IMR-90 (cell line): ENCODE data around the gene CD68. TPM values are rescaled to one million over a fixed set of nuclear protein-coding genes. Genes with fewer than 3 reads are reported as not detected.

Experiments
- ATAC-seq: fragments of 200-7000 bp; cut with Tn5 transposase; 2 replicates; pipeline ENCODE4 v1.9.1; 2020; ENCODE audit warnings: low read depth, mild to moderate bottlenecking, moderate library complexity
- BruUV-seq: library from RNA; stranded (reverse); fragments of 400-500 nt; replicated peaks from 2 replicates; lab custom pipeline; 2021; lab: Mats Ljungman, UMichigan
- CTCF ChIA-PET: fragments of 300-600 bp; formaldehyde crosslinking; extraction: SDS; loops from one replicate; lab custom pipeline; 2021; ENCODE audit warnings: antibody characterized with exemption; lab: Yijun Ruan, JAX
- POLR2A ChIA-PET: fragments of 300-600 bp; sonication (Branson Sonifier 250); formaldehyde crosslinking; loops from one replicate; lab custom pipeline; 2022; ENCODE audit warnings: antibody characterized with exemption; ENCODE audit not compliant: unreplicated experiment; lab: Charles Lee
- DNase-seq: peaks from one replicate; pipeline ENCODE4 v3.0.0; 2013
- H2AFZ ChIP-seq: replicated peaks from 2 replicates; pipeline ENCODE3; 2013; ENCODE audit warnings: low read length, mild to moderate bottlenecking; ENCODE audit not compliant: poor library complexity
- H2AK5ac ChIP-seq: 2 replicates; pipeline ENCODE4 v1.6.1; 2013; ENCODE audit warnings: low read depth, low read length, inconsistent platforms
- H2AK9ac ChIP-seq: replicated peaks from 2 replicates; pipeline ENCODE3; 2013; ENCODE audit warnings: mild to moderate bottlenecking, low read depth, low read length, moderate library complexity; ENCODE audit not compliant: poor library complexity
- H2BK120ac ChIP-seq: 2 replicates; pipeline ENCODE4 v1.6.1; 2013; ENCODE audit warnings: low read depth, low read length, inconsistent platforms
- H2BK15ac ChIP-seq: 3 replicates; pipeline ENCODE4 v1.6.1; 2013; ENCODE audit warnings: low read depth, low read length, inconsistent platforms
- H2BK20ac ChIP-seq: 2 replicates; pipeline ENCODE4 v1.6.1; 2013; ENCODE audit warnings: low read depth, mild to moderate bottlenecking, inconsistent platforms, low read length, moderate library complexity
- H2BK5ac ChIP-seq: 2 replicates; pipeline ENCODE4 v1.6.1; 2013; ENCODE audit warnings: mild to moderate bottlenecking, low read depth, low read length, inconsistent platforms; ENCODE audit not compliant: poor library complexity, severe bottlenecking
- H3K14ac ChIP-seq: replicated peaks from 2 replicates; pipeline ENCODE4 v1.6.1; 2013; ENCODE audit warnings: low read depth, low read length, inconsistent platforms
- H3K18ac ChIP-seq: 2 replicates; pipeline ENCODE4 v1.6.1; 2013; ENCODE audit warnings: low read depth, low read length, control low read depth
- H3K23ac ChIP-seq: 2 replicates; pipeline ENCODE4 v1.6.1; 2013; ENCODE audit warnings: low read depth, low read length, inconsistent platforms
- H3K27ac ChIP-seq: 2 replicates; pipeline ENCODE4 v1.5.1; 2013; ENCODE audit warnings: mild to moderate bottlenecking, control low read depth, low read length; ENCODE audit not compliant: insufficient read depth
- H3K27me3 ChIP-seq: 2 replicates; pipeline ENCODE4 v1.6.1; 2013; ENCODE audit warnings: low read length; ENCODE audit not compliant: control insufficient read depth, insufficient read depth
- H3K36me3 ChIP-seq: 2 replicates; pipeline ENCODE4 v1.6.1; 2013; ENCODE audit warnings: low read length, mixed read lengths; ENCODE audit not compliant: control insufficient read depth, insufficient read depth
- H3K4ac ChIP-seq: 2 replicates; pipeline ENCODE4 v1.6.1; 2013; ENCODE audit warnings: low read depth, low read length, inconsistent platforms
- H3K4me1 ChIP-seq: 2 replicates; pipeline ENCODE4 v1.6.1; 2013; ENCODE audit warnings: low read length, mixed read lengths; ENCODE audit not compliant: control insufficient read depth, insufficient read depth
- H3K4me2 ChIP-seq: 2 replicates; pipeline ENCODE4 v1.6.1; 2013; ENCODE audit warnings: low read depth, mild to moderate bottlenecking, control low read depth, low read length, moderate library complexity
- H3K4me3 ChIP-seq: 2 replicates; pipeline ENCODE4 v1.5.1; 2013; ENCODE audit warnings: low read depth, mild to moderate bottlenecking, control low read depth, low read length, moderate library complexity; ENCODE audit not compliant: insufficient read depth
- H3K56ac ChIP-seq: 2 replicates; pipeline ENCODE4 v1.6.1; 2013; ENCODE audit warnings: low read length, inconsistent platforms; ENCODE audit not compliant: insufficient read depth; ENCODE audit errors: extremely low read depth
- H3K79me1 ChIP-seq, 2 experiments: 2 replicates each; pipeline ENCODE4 v1.6.1; 2013; ENCODE audit warnings: low read length in 2 of 2, inconsistent platforms in 1 of 2, low read depth in 1 of 2
- H3K9ac ChIP-seq: 2 replicates; pipeline ENCODE4 v1.6.1; 2013; ENCODE audit warnings: low read depth, low read length, control low read depth
- H3K9me1 ChIP-seq: 2 replicates; pipeline ENCODE4 v1.6.1; 2013; ENCODE audit warnings: low read length, inconsistent platforms; ENCODE audit not compliant: insufficient read depth
- H3K9me3 ChIP-seq: 2 replicates; pipeline ENCODE4 v1.6.1; 2013; ENCODE audit warnings: low read length; ENCODE audit not compliant: control insufficient read depth, insufficient read depth
- H4K20me1 ChIP-seq: 2 replicates; pipeline ENCODE4 v1.6.1; 2013; ENCODE audit warnings: low read length, inconsistent platforms; ENCODE audit not compliant: insufficient read depth
- H4K5ac ChIP-seq: 2 replicates; pipeline ENCODE4 v1.6.1; 2013; ENCODE audit warnings: mild to moderate bottlenecking, low read depth, low read length, control low read depth
- H4K8ac ChIP-seq, 2 experiments: 2 replicates each; pipeline ENCODE4 v1.6.1; 2013; ENCODE audit warnings: low read depth in 2 of 2, low read length in 2 of 2, control low read depth in 1 of 2, inconsistent platforms in 1 of 2
- H4K91ac ChIP-seq: 2 replicates; pipeline ENCODE4 v1.6.1; 2013; ENCODE audit warnings: low read depth, low read length, inconsistent platforms; ENCODE audit not compliant: insufficient read depth
- CHD1 ChIP-seq: IDR thresholded peaks from 2 replicates; pipeline ENCODE4 v1.6.1; 2012; ENCODE audit warnings: low read depth, low read length, improper control_type of control experiment
- MAFK ChIP-seq: IDR thresholded peaks from 2 replicates; pipeline ENCODE4 v1.6.1; 2012; ENCODE audit warnings: low read depth, low read length, improper control_type of control experiment
- POLR2A ChIP-seq: IDR thresholded peaks from 2 replicates; pipeline ENCODE4 v1.6.1; 2012; ENCODE audit warnings: mild to moderate bottlenecking, low read depth, low read length
- RCOR1 ChIP-seq: IDR thresholded peaks from 2 replicates; pipeline ENCODE4 v1.6.1; 2012; ENCODE audit warnings: mild to moderate bottlenecking, low read length, improper control_type of control experiment; ENCODE audit not compliant: insufficient replicate concordance
- RFX5 ChIP-seq: IDR thresholded peaks from 2 replicates; pipeline ENCODE4 v1.8.0; 2012; ENCODE audit warnings: low read depth, mild to moderate bottlenecking, low read length, moderate library complexity
- SMC3 ChIP-seq: fragments of 150-350 bp; IDR thresholded peaks from 2 replicates; pipeline ENCODE4 v1.6.1; 2016; ENCODE audit warnings: low read depth, mild to moderate bottlenecking, antibody characterized with exemption, low read length, moderate library complexity
- WGBS, 2 experiments: methylation state at CpG; one replicate each; pipeline versions ENCODE4 v1.1.5 to v1.1.7; 2013; ENCODE audit warnings: missing lambda C conversion rate in 2 of 2; ENCODE audit not compliant: insufficient read length in 1 of 2; ENCODE audit errors: extremely low coverage in 2 of 2; 5-methylcytosine and 5-hydroxymethylcytosine counted together
- dilution Hi-C: fragments of 300-500 bp; cut with HindIII; formaldehyde crosslinking; loops from one replicate; pipeline ENCODE4 v1.14.3; 2018; ENCODE audit warnings: low sequenced_read_pairs; ENCODE audit not compliant: unreplicated experiment
- in situ Hi-C: fragments of 300-500 bp; cut with MboI; formaldehyde crosslinking; loops from 3 replicates; pipeline ENCODE4 v1.14.3; 2019; ENCODE audit warnings: low sequenced_read_pairs, inconsistent platforms, mixed read lengths
- intact Hi-C: fragments of 100-400 bp; cut with micrococcal nuclease; formaldehyde crosslinking; loops from 2 replicates; pipeline ENCODE4 v1.10.0; 2022
- polyA plus RNA-seq, 3 experiments: library from polyadenylated mRNA; depleted of rRNA; stranded (reverse); fragments of >200 nt; gene quantifications; 2 replicates each; pipeline ENCODE4 v1.2.3, GENCODE V29; 2012; ENCODE audit warnings: low replicate concordance in 1 of 3
- total RNA-seq: library from RNA; depleted of rRNA; stranded (reverse); fragments of >200 nt; gene quantifications from 2 replicates; pipeline ENCODE4 v1.2.3, GENCODE V29; 2012
- TF ChIP-seq, protein P1 (sequence below): fragments of 150-350 bp; IDR thresholded peaks from 2 replicates; pipeline ENCODE4 v1.6.1; 2017; ENCODE audit warnings: mild to moderate bottlenecking, antibody characterized with exemption, low read length, low read depth

CD68 gene
- total and polyA plus RNA-seq, 2 of the 4 experiments (the other 2 are of a cell fraction), result 16.0 to 43.1 TPM

- no peak overlapping the region for H3K4me3 ChIP-seq
- no peak overlapping the region for H2BK120ac ChIP-seq
- H4K5ac ChIP-seq, result no peak overlapping the region
- peak overlapping the region in 1 of 2 experiments; percentile 57; a peak in 2 of 4 replicates for H4K8ac ChIP-seq
- BruUV-seq, result no TSS peak
- H3K36me3 ChIP-seq, result peaks cover 57% of the 10 kb centered on the region
- CTCF ChIA-PET, result no interaction called here
- H3K27me3 ChIP-seq, result no peaks in the 10 kb centered on the region
- H4K91ac ChIP-seq, result 0 out of 2 replicates have a peak overlapping the region, but pooled peaks have one; percentile 3
- H2AFZ ChIP-seq, result no peak overlapping the region
- peak; percentile 70 for DNase-seq
- peak overlapping the region; percentile 91 for H2AK9ac ChIP-seq
- no peak overlapping the region for H3K4me2 ChIP-seq
- no peak overlapping the region for H3K18ac ChIP-seq
- in situ Hi-C loops (no loop called here), dilution Hi-C loops (no loop called here), intact Hi-C loops (no loop called here)
- H3K79me1 ChIP-seq, result peaks cover 20 to 53% of the 10 kb centered on the region in 2 experiments
- peaks cover 15% of the 10 kb centered on the region for H4K20me1 ChIP-seq
- peaks cover 11% of the 10 kb centered on the region for H3K9me1 ChIP-seq
- H2BK5ac ChIP-seq, result peak overlapping the region; percentile 71
- peak overlapping the region; percentile 0; the same call in 1 of the 2 replicates for H3K27ac ChIP-seq
- H2BK15ac ChIP-seq, result no peak overlapping the region
- H3K56ac ChIP-seq, result no peak overlapping the region
- TF ChIP-seq MAFK, result no peak
- TF ChIP-seq RCOR1, result peak; percentile 5
- no peak for TF ChIP-seq RFX5
- TF ChIP-seq, protein P1, sequence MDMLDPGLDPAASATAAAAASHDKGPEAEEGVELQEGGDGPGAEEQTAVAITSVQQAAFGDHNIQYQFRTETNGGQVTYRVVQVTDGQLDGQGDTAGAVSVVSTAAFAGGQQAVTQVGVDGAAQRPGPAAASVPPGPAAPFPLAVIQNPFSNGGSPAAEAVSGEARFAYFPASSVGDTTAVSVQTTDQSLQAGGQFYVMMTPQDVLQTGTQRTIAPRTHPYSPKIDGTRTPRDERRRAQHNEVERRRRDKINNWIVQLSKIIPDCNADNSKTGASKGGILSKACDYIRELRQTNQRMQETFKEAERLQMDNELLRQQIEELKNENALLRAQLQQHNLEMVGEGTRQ, result no peak
- no peak for TF ChIP-seq POLR2A
- no peak for TF ChIP-seq CHD1
- no peak for TF ChIP-seq SMC3
- H3K9ac ChIP-seq, result no peak overlapping the region
- no peak overlapping the region for H2BK20ac ChIP-seq
- H3K23ac ChIP-seq, result no peak overlapping the region
- peak overlapping the region; percentile 6; the same call in 1 of the 2 replicates for H2AK5ac ChIP-seq
- POLR2A ChIA-PET, result no interaction called here
- WGBS, 2 experiments, result 100% methylated on average over 1 of the region's 4 CpGs; no CpG with 5 or more reads in 1 of the 2 experiments
- 0 out of 2 replicates have a peak overlapping the region, but pooled peaks have one; percentile 6 for H3K4ac ChIP-seq
- H3K4me1 ChIP-seq, result peaks cover 31% of the 10 kb centered on the region
- peak; percentile 53 for ATAC-seq
- H3K14ac ChIP-seq, result no peak overlapping the region
- H3K9me3 ChIP-seq, result no peaks in the 10 kb centered on the region
Observed at GRCh38 chr17:7590743-7591142, 11.3 kb downstream of the CD68 start.
